Measurements from ENCODE around the gene TPSD1. TPM values are rescaled to one million over a fixed set of nuclear protein-coding genes. Genes with fewer than 3 reads are reported as not detected.

The TPSD1 gene
- total and polyA plus RNA-seq, 9 of the 15 experiments (the other 6 are each of a cell fraction or from before 2014, with no cell fraction given) = not detected

DNA sequence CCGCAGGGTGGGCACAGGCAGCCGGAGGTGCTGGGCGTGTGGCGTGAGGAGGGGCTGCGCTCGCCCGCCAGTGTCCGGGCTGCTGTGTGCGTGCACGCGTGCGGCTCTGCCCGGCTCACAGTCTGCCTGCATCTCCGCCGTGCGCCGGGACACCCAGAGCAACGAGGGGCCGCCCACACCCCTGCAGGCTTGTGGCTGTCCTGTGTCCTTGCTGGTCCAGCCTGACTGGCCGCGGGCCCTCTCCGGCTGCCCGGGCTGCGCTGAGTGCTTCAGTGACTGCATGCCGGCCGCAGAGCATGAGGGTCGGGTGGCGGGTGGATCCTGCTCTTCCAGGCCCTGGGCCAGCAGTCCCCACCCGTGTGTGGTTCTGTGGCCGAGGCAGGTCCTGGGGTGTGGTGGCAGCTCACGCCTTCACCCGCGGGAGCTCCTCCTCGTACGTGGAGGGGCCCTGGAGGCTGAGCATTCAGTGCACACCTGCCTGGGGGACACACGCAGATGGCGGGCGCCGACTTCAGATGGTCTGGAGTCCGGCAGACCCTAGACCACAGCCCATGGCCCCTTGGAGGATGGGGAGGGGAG is 43.2 kb upstream of the TPSD1 start:
- H3K9me1 ChIP-seq (ENCODE audit: control insufficient read depth, insufficient read depth, low read length) = no peaks in the 10 kb centered on the region
- no peak overlapping the region for H3K4me3 ChIP-seq
- no TSS peak for BruUV-seq (replicated peaks)
- CTCF ChIA-PET (ENCODE audit: low intra/inter-chr PET ratio) = no interaction called here
- H3K36me3 ChIP-seq (ENCODE audit: control insufficient read depth, insufficient read depth, low read length) = no peaks in the 10 kb centered on the region
- H2AFZ ChIP-seq (ENCODE audit: low read depth, low read length) = no peak overlapping the region
- in situ Hi-C loops (cut with MboI) (no loop called here), intact Hi-C loops (cut with micrococcal nuclease) (no loop called here)
- no peak overlapping the region for H3K27ac ChIP-seq (ENCODE audit: extremely low read depth, low read depth, low read length)
- DNase-seq (ENCODE audit: extremely low read depth in 1 of 4, low spot score in 3 of 4) (no peak), ATAC-seq (no peak), FAIRE-seq (no peak)
- WGBS (ENCODE audit: insufficient coverage, low coverage, missing lambda C conversion rate) = 17% methylated on average over 25 of the region's 40 CpGs
- H3K9me3 ChIP-seq (replicated peaks; ENCODE audit: control insufficient read depth, insufficient read depth, low read depth, low read length) = no peaks in the 10 kb centered on the region
- peaks cover 30 to 91% of the 10 kb centered on the region in 2 experiments; a peak in 4 of 5 replicates for H3K27me3 ChIP-seq (ENCODE audit: control insufficient read depth in 2 of 2, insufficient read depth in 2 of 2, low read length in 2 of 2)
- POLR2A ChIA-PET = interaction anchor here (0.6 kb wide), 1 partner anchor 13 kb away, joined by 3 read pairs; the partner anchor contains the start of gene TPSG1
- H3K79me2 ChIP-seq (ENCODE audit: control insufficient read depth, insufficient read depth, low read length) = no peaks in the 10 kb centered on the region
- H3K4me1 ChIP-seq (replicated peaks in 1 of 2; ENCODE audit: control insufficient read depth in 2 of 2, insufficient read depth in 2 of 2, low read length in 2 of 2) = peaks cover 0 to 72% of the 10 kb centered on the region in 2 experiments; a peak in 2 of 5 replicates
- peaks cover 3% of the 10 kb centered on the region; the same call in 1 of the 2 replicates for H4K20me1 ChIP-seq (replicated peaks; ENCODE audit: control insufficient read depth, insufficient read depth, low read length)
- H3K9ac ChIP-seq (ENCODE audit: insufficient read depth in 1 of 2, low read depth in 2 of 2, low read length in 2 of 2) = no peak overlapping the region; a peak in 1 of 4 replicates
- H3K4me2 ChIP-seq (ENCODE audit: insufficient read depth, low read length) = no peak overlapping the region
- TF ChIP-seq, protein P1, sequence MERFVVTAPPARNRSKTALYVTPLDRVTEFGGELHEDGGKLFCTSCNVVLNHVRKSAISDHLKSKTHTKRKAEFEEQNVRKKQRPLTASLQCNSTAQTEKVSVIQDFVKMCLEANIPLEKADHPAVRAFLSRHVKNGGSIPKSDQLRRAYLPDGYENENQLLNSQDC (CRISPR knock-in tag; IDR thresholded peaks at IDR 0.05) = no peak
- TF ChIP-seq, protein P2, sequence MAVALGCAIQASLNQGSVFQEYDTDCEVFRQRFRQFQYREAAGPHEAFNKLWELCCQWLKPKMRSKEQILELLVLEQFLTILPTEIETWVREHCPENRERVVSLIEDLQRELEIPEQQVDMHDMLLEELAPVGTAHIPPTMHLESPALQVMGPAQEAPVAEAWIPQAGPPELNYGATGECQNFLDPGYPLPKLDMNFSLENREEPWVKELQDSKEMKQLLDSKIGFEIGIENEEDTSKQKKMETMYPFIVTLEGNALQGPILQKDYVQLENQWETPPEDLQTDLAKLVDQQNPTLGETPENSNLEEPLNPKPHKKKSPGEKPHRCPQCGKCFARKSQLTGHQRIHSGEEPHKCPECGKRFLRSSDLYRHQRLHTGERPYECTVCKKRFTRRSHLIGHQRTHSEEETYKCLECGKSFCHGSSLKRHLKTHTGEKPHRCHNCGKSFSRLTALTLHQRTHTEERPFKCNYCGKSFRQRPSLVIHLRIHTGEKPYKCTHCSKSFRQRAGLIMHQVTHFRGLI (CRISPR knock-in tag; IDR thresholded peaks at IDR 0.05) = no peak
- TF ChIP-seq PTRF (tag; IDR thresholded peaks at IDR 0.05) = no peak
- TF ChIP-seq SNIP1 (IDR thresholded peaks at IDR 0.05; ENCODE audit: low read depth) = no peak
- TF ChIP-seq ASH1L (IDR thresholded peaks at IDR 0.05; ENCODE audit: borderline replicate concordance, low read depth, partially characterized antibody) = no peak
- no peak for TF ChIP-seq TCF7 (IDR thresholded peaks at IDR 0.05; ENCODE audit: borderline replicate concordance)
- no peak for TF ChIP-seq TRIM28 (IDR thresholded peaks at IDR 0.05)
- TF ChIP-seq, protein P3, sequence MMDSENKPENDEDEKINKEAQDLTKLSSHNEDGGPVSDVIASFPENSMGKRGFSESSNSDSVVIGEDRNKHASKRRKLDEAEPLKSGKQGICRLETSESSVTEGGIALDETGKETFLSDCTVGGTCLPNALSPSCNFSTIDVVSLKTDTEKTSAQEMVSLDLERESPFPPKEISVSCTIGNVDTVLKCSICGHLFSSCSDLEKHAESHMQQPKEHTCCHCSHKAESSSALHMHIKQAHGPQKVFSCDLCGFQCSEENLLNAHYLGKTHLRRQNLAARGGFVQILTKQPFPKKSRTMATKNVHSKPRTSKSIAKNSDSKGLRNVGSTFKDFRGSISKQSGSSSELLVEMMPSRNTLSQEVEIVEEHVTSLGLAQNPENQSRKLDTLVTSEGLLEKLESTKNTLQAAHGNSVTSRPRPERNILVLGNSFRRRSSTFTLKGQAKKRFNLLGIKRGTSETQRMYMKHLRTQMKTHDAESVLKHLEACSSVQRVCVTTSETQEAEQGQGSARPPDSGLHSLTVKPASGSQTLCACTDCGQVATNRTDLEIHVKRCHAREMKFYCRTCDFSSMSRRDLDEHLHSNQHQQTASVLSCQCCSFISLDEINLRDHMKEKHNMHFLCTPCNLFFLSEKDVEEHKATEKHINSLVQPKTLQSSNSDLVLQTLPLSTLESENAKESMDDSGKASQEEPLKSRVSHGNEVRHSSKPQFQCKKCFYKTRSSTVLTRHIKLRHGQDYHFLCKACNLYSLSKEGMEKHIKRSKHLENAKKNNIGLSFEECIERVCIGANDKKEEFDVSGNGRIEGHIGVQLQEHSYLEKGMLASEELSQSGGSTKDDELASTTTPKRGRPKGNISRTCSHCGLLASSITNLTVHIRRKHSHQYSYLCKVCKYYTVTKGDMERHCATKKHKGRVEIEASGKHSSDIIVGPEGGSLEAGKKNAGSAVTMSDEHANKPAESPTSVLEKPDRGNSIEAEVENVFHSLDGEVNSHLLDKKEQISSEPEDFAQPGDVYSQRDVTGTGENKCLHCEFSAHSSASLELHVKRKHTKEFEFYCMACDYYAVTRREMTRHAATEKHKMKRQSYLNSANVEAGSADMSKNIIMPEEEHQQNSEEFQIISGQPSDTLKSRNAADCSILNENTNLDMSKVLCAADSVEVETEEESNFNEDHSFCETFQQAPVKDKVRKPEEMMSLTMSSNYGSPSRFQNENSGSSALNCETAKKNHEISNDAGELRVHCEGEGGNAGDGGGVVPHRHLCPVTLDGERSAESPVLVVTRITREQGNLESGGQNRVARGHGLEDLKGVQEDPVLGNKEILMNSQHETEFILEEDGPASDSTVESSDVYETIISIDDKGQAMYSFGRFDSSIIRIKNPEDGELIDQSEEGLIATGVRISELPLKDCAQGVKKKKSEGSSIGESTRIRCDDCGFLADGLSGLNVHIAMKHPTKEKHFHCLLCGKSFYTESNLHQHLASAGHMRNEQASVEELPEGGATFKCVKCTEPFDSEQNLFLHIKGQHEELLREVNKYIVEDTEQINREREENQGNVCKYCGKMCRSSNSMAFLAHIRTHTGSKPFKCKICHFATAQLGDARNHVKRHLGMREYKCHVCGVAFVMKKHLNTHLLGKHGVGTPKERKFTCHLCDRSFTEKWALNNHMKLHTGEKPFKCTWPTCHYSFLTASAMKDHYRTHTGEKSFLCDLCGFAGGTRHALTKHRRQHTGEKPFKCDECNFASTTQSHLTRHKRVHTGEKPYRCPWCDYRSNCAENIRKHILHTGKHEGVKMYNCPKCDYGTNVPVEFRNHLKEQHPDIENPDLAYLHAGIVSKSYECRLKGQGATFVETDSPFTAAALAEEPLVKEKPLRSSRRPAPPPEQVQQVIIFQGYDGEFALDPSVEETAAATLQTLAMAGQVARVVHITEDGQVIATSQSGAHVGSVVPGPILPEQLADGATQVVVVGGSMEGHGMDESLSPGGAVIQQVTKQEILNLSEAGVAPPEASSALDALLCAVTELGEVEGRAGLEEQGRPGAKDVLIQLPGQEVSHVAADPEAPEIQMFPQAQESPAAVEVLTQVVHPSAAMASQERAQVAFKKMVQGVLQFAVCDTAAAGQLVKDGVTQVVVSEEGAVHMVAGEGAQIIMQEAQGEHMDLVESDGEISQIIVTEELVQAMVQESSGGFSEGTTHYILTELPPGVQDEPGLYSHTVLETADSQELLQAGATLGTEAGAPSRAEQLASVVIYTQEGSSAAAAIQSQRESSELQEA (IDR thresholded peaks at IDR 0.05; ENCODE audit: low read depth) = no peak
- TF ChIP-seq, protein P4, sequence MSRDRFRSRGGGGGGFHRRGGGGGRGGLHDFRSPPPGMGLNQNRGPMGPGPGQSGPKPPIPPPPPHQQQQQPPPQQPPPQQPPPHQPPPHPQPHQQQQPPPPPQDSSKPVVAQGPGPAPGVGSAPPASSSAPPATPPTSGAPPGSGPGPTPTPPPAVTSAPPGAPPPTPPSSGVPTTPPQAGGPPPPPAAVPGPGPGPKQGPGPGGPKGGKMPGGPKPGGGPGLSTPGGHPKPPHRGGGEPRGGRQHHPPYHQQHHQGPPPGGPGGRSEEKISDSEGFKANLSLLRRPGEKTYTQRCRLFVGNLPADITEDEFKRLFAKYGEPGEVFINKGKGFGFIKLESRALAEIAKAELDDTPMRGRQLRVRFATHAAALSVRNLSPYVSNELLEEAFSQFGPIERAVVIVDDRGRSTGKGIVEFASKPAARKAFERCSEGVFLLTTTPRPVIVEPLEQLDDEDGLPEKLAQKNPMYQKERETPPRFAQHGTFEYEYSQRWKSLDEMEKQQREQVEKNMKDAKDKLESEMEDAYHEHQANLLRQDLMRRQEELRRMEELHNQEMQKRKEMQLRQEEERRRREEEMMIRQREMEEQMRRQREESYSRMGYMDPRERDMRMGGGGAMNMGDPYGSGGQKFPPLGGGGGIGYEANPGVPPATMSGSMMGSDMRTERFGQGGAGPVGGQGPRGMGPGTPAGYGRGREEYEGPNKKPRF (IDR thresholded peaks at IDR 0.05; ENCODE audit: low read depth, low read length) = no peak
- TF ChIP-seq BRF1 (IDR thresholded peaks at IDR 0.05; ENCODE audit: borderline replicate concordance, extremely low read depth, insufficient read length) = no peak
